Esophagus squamous epithelium (tissue), 4 donors: ENCODE results near the gene CACHD1.

Experiments
- CTCF ChIP-seq, 6 experiments: fragments of 450-650 bp in 4 of 6; fragments of 200-600 bp in 2 of 6; sonication (generic) in 2 of 6; IDR thresholded peaks; one replicate each; pipeline ENCODE4 v1.5.1; 2016 to 2019; ENCODE audit warnings: antibody characterized with exemption in 6 of 6, mild to moderate bottlenecking in 4 of 6, moderate library complexity in 4 of 6
- POLR2A ChIP-seq, 4 donors: fragments of 450-650 bp; IDR thresholded peaks; one replicate each; pipeline ENCODE4 v1.6.1; 2017; ENCODE audit warnings: antibody characterized with exemption in 4 of 4, mild to moderate bottlenecking in 4 of 4, moderate library complexity in 3 of 4

GRCh38 chr1:64624808-64625207 lies 154.9 kb downstream of the CACHD1 start:
- TF ChIP-seq CTCF (IDR thresholded peaks at IDR 0.05) (no peak), POLR2A (IDR thresholded peaks at IDR 0.05) (no peak)
